ENCODE measurements around the gene THSD4.

DNA sequence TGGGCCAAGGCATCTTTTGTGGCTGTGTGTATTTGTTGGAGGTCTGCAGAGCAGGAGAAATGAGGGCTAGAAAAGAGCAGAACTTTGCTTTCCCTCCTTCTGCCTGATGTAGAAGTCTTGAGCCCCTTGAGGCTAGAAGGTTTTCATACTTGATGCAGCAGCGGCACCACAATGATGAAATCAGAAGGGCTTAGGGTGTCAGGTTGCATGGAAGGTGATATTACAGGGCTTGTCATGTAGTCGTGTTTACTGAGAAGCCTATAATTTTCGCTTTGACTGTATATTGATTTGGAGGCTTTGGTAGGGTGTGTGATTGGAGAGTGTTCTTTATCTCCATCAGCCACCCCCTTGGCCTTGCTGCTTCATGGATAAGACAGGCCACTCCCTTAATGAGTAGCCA, 339.8 kb downstream of the THSD4 start:
- TF ChIP-seq, protein P1, sequence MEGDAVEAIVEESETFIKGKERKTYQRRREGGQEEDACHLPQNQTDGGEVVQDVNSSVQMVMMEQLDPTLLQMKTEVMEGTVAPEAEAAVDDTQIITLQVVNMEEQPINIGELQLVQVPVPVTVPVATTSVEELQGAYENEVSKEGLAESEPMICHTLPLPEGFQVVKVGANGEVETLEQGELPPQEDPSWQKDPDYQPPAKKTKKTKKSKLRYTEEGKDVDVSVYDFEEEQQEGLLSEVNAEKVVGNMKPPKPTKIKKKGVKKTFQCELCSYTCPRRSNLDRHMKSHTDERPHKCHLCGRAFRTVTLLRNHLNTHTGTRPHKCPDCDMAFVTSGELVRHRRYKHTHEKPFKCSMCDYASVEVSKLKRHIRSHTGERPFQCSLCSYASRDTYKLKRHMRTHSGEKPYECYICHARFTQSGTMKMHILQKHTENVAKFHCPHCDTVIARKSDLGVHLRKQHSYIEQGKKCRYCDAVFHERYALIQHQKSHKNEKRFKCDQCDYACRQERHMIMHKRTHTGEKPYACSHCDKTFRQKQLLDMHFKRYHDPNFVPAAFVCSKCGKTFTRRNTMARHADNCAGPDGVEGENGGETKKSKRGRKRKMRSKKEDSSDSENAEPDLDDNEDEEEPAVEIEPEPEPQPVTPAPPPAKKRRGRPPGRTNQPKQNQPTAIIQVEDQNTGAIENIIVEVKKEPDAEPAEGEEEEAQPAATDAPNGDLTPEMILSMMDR (IDR thresholded peaks at IDR 0.05), result no peak
- TF ChIP-seq POLR2A (IDR thresholded peaks at IDR 0.05) (no peak), EP300 (IDR thresholded peaks at IDR 0.05) (no peak), POLR2AphosphoS5 (IDR thresholded peaks at IDR 0.05) (no peak)

Measured in sigmoid colon (tissue), 4 donors.